ENCODE data around the gene CERK.

CERK gene

GRCh38 chr22:46679706-46680269 lies 58.3 kb downstream of the CERK start:
- Histone ChIP-seq H3K9me3 (ENCODE audit: control insufficient read depth, low read length) (no peaks in the 10 kb centered on the region), H3K27ac (ENCODE audit: insufficient read depth, low read depth, low read length, poor library complexity, severe bottlenecking) (no peak overlapping the region), H3K4me1 (ENCODE audit: control insufficient read depth, insufficient read depth, low read length) (no peaks in the 10 kb centered on the region), H3K4me3 (ENCODE audit: insufficient read depth, low read depth, low read length) (no peak overlapping the region), H3K36me3 (ENCODE audit: control insufficient read depth, insufficient read depth, low read length) (no peaks in the 10 kb centered on the region), H3K27me3 (ENCODE audit: control insufficient read depth, insufficient read depth, low read length, poor library complexity, severe bottlenecking) (no peaks in the 10 kb centered on the region)
- WGBS, 2 experiments, result 94 to 96% methylated on average over 16 of the region's 16 CpGs

- H3K36me3 ChIP-seq (ENCODE audit: control insufficient read depth, insufficient read depth, low read length), result no peaks in the 10 kb centered on the region
- H3K4me1 ChIP-seq (ENCODE audit: control insufficient read depth, insufficient read depth, low read length), result no peaks in the 10 kb centered on the region
- H3K9me3 ChIP-seq (ENCODE audit: control insufficient read depth, low read length), result no peaks in the 10 kb centered on the region
- WGBS, 2 experiments, result 95% methylated on average over 43 of the region's 44 CpGs
- no peak overlapping the region for H3K27ac ChIP-seq (ENCODE audit: insufficient read depth, low read depth, low read length, poor library complexity, severe bottlenecking)
- H3K27me3 ChIP-seq (ENCODE audit: control insufficient read depth, insufficient read depth, low read length, poor library complexity, severe bottlenecking), result no peaks in the 10 kb centered on the region
- no peak overlapping the region for H3K4me3 ChIP-seq (ENCODE audit: insufficient read depth, low read depth, low read length)
Measured at GRCh38 chr22:46678785-46679700, 59.0 kb downstream of the CERK start.

GRCh38 chr22:46678003-46678657 lies 59.9 kb downstream of the CERK start:
- no peak overlapping the region for H3K27ac ChIP-seq (ENCODE audit: insufficient read depth, low read depth, low read length, poor library complexity, severe bottlenecking)
- no peaks in the 10 kb centered on the region for H3K4me1 ChIP-seq (ENCODE audit: control insufficient read depth, insufficient read depth, low read length)
- no peak overlapping the region for H3K4me3 ChIP-seq (ENCODE audit: insufficient read depth, low read depth, low read length)
- no peaks in the 10 kb centered on the region for H3K27me3 ChIP-seq (ENCODE audit: control insufficient read depth, insufficient read depth, low read length, poor library complexity, severe bottlenecking)
- 90 to 92% methylated on average over 31 of the region's 31 CpGs for WGBS, 2 experiments
- no peaks in the 10 kb centered on the region for H3K9me3 ChIP-seq (ENCODE audit: control insufficient read depth, low read length)
- H3K36me3 ChIP-seq (ENCODE audit: control insufficient read depth, insufficient read depth, low read length), result no peaks in the 10 kb centered on the region

GRCh38 chr22:46677323-46678002 lies 60.6 kb downstream of the CERK start:
- Histone ChIP-seq H3K9me3 (ENCODE audit: control insufficient read depth, low read length) (no peaks in the 10 kb centered on the region), H3K27ac (ENCODE audit: insufficient read depth, low read depth, low read length, poor library complexity, severe bottlenecking) (no peak overlapping the region), H3K36me3 (ENCODE audit: control insufficient read depth, insufficient read depth, low read length) (no peaks in the 10 kb centered on the region), H3K4me3 (ENCODE audit: insufficient read depth, low read depth, low read length) (no peak overlapping the region), H3K27me3 (ENCODE audit: control insufficient read depth, insufficient read depth, low read length, poor library complexity, severe bottlenecking) (no peaks in the 10 kb centered on the region), H3K4me1 (ENCODE audit: control insufficient read depth, insufficient read depth, low read length) (no peaks in the 10 kb centered on the region)
- WGBS, 2 experiments, result 93% methylated on average over 28 of the region's 28 CpGs

- 93 to 97% methylated on average over 14 of the region's 14 CpGs for WGBS, 2 experiments
- Histone ChIP-seq H3K36me3 (ENCODE audit: control insufficient read depth, insufficient read depth, low read length) (no peaks in the 10 kb centered on the region), H3K27ac (ENCODE audit: insufficient read depth, low read depth, low read length, poor library complexity, severe bottlenecking) (no peak overlapping the region), H3K27me3 (ENCODE audit: control insufficient read depth, insufficient read depth, low read length, poor library complexity, severe bottlenecking) (no peaks in the 10 kb centered on the region), H3K9me3 (ENCODE audit: control insufficient read depth, low read length) (no peaks in the 10 kb centered on the region), H3K4me3 (ENCODE audit: insufficient read depth, low read depth, low read length) (no peak overlapping the region), H3K4me1 (ENCODE audit: control insufficient read depth, insufficient read depth, low read length) (no peaks in the 10 kb centered on the region)
Measured at GRCh38 chr22:46676881-46677280, 61.2 kb downstream of the CERK start.

- Histone ChIP-seq H3K4me3 (ENCODE audit: insufficient read depth, low read depth, low read length) (no peak overlapping the region), H3K27ac (ENCODE audit: insufficient read depth, low read depth, low read length, poor library complexity, severe bottlenecking) (no peak overlapping the region), H3K9me3 (ENCODE audit: control insufficient read depth, low read length) (no peaks in the 10 kb centered on the region), H3K27me3 (ENCODE audit: control insufficient read depth, insufficient read depth, low read length, poor library complexity, severe bottlenecking) (no peaks in the 10 kb centered on the region), H3K36me3 (ENCODE audit: control insufficient read depth, insufficient read depth, low read length) (no peaks in the 10 kb centered on the region), H3K4me1 (ENCODE audit: control insufficient read depth, insufficient read depth, low read length) (no peaks in the 10 kb centered on the region)
- 93% methylated on average over 15 of the region's 15 CpGs for WGBS, 2 experiments
Measured at GRCh38 chr22:46676479-46676878, 61.6 kb downstream of the CERK start.

GRCh38 chr22:46675938-46676337 lies 62.1 kb downstream of the CERK start:
- no peaks in the 10 kb centered on the region for H3K27me3 ChIP-seq (ENCODE audit: control insufficient read depth, insufficient read depth, low read length, poor library complexity, severe bottlenecking)
- no peak overlapping the region for H3K4me3 ChIP-seq (ENCODE audit: insufficient read depth, low read depth, low read length)
- H3K9me3 ChIP-seq (ENCODE audit: control insufficient read depth, low read length), result no peaks in the 10 kb centered on the region
- H3K27ac ChIP-seq (ENCODE audit: insufficient read depth, low read depth, low read length, poor library complexity, severe bottlenecking), result no peak overlapping the region
- 91 to 92% methylated on average over 16 of the region's 16 CpGs for WGBS, 2 experiments
- H3K4me1 ChIP-seq (ENCODE audit: control insufficient read depth, insufficient read depth, low read length), result no peaks in the 10 kb centered on the region
- no peaks in the 10 kb centered on the region for H3K36me3 ChIP-seq (ENCODE audit: control insufficient read depth, insufficient read depth, low read length)

- no peaks in the 10 kb centered on the region for H3K27me3 ChIP-seq (ENCODE audit: control insufficient read depth, insufficient read depth, low read length, poor library complexity, severe bottlenecking)
- no peak overlapping the region for H3K27ac ChIP-seq (ENCODE audit: insufficient read depth, low read depth, low read length, poor library complexity, severe bottlenecking)
- H3K4me3 ChIP-seq (ENCODE audit: insufficient read depth, low read depth, low read length), result no peak overlapping the region
- no peaks in the 10 kb centered on the region for H3K36me3 ChIP-seq (ENCODE audit: control insufficient read depth, insufficient read depth, low read length)
- H3K9me3 ChIP-seq (ENCODE audit: control insufficient read depth, low read length), result no peaks in the 10 kb centered on the region
- WGBS, 2 experiments, result 96% methylated on average over 13 of the region's 13 CpGs
- no peaks in the 10 kb centered on the region for H3K4me1 ChIP-seq (ENCODE audit: control insufficient read depth, insufficient read depth, low read length)
Measured at GRCh38 chr22:46675479-46675878, 62.6 kb downstream of the CERK start.

GRCh38 chr22:46674906-46675305 lies 63.1 kb downstream of the CERK start:
- H3K4me3 ChIP-seq (ENCODE audit: insufficient read depth, low read depth, low read length), result no peak overlapping the region
- no peaks in the 10 kb centered on the region for H3K36me3 ChIP-seq (ENCODE audit: control insufficient read depth, insufficient read depth, low read length)
- H3K4me1 ChIP-seq (ENCODE audit: control insufficient read depth, insufficient read depth, low read length), result no peaks in the 10 kb centered on the region
- no peak overlapping the region for H3K27ac ChIP-seq (ENCODE audit: insufficient read depth, low read depth, low read length, poor library complexity, severe bottlenecking)
- H3K27me3 ChIP-seq (ENCODE audit: control insufficient read depth, insufficient read depth, low read length, poor library complexity, severe bottlenecking), result no peaks in the 10 kb centered on the region
- no peaks in the 10 kb centered on the region for H3K9me3 ChIP-seq (ENCODE audit: control insufficient read depth, low read length)
- WGBS, 2 experiments, result 93 to 94% methylated on average over 11 of the region's 11 CpGs

- Histone ChIP-seq H3K27ac (ENCODE audit: insufficient read depth, low read depth, low read length, poor library complexity, severe bottlenecking) (no peak overlapping the region), H3K27me3 (ENCODE audit: control insufficient read depth, insufficient read depth, low read length, poor library complexity, severe bottlenecking) (no peaks in the 10 kb centered on the region), H3K36me3 (ENCODE audit: control insufficient read depth, insufficient read depth, low read length) (no peaks in the 10 kb centered on the region), H3K9me3 (ENCODE audit: control insufficient read depth, low read length) (no peaks in the 10 kb centered on the region), H3K4me3 (ENCODE audit: insufficient read depth, low read depth, low read length) (no peak overlapping the region), H3K4me1 (ENCODE audit: control insufficient read depth, insufficient read depth, low read length) (no peaks in the 10 kb centered on the region)
- WGBS, 2 experiments, result 94 to 95% methylated on average over 19 of the region's 19 CpGs
Measured at GRCh38 chr22:46674367-46674781, 63.7 kb downstream of the CERK start.
